ENCODE data around the gene TBC1D4. TPM values are rescaled to one million over a fixed set of nuclear protein-coding genes. Genes with fewer than 3 reads are reported as not detected.

Gene TBC1D4
- polyA plus RNA-seq, 1 of the 3 experiments (the other 2 are of a cell fraction) = 8.8 TPM

- peak overlapping the region; percentile 32; the same call in 1 of the 2 replicates for H3K9ac ChIP-seq
- H3K4me3 ChIP-seq (ENCODE audit: low read depth in 2 of 2, low read length in 1 of 2) = no peak overlapping the region
- H3K9me3 ChIP-seq = no peaks in the 10 kb centered on the region
- no peaks in the 10 kb centered on the region for H3K36me3 ChIP-seq (replicated peaks in 1 of 2; ENCODE audit: control insufficient read depth in 1 of 2, insufficient read depth in 2 of 2, low read length in 1 of 2)
- H3K9me2 ChIP-seq = no peaks in the 10 kb centered on the region
- POLR2A ChIA-PET = no interaction called here
- TF ChIP-seq FOSL2 (IDR thresholded peaks at IDR 0.05; ENCODE audit: borderline replicate concordance, low read depth) (no peak), CTCF (IDR thresholded peaks at IDR 0.05) (peak; percentile 17; the same call in 1 of the 2 replicates), MXI1 (IDR thresholded peaks at IDR 0.05; ENCODE audit: low read depth, low read length) (no peak), SIN3A (IDR thresholded peaks at IDR 0.05; ENCODE audit: borderline replicate concordance, low read depth, low read length) (no peak)
- H3K27ac ChIP-seq (ENCODE audit: low read depth in 2 of 2, low read length in 1 of 2) = peak overlapping the region in 1 of 2 experiments; percentile 62; a peak in 3 of 4 replicates
- H3K27me3 ChIP-seq (ENCODE audit: insufficient read depth) = no peaks in the 10 kb centered on the region
- peaks cover 24% of the 10 kb centered on the region for H3F3A ChIP-seq (replicated peaks; ENCODE audit: insufficient read depth)
- no peak for DNase-seq
- WGBS (ENCODE audit: low lambda C conversion rate) = 91% methylated on average over 3 of the region's 3 CpGs
- CTCF ChIA-PET = interaction anchor here (0.6 to 1.6 kb wide), 5 partner anchors 9 to 182 kb away, joined by 3 to 9 read pairs (median 4); partner anchors contain the start of gene TBC1D4
- H3K4me2 ChIP-seq = peak overlapping the region; percentile 32
- no peaks in the 10 kb centered on the region; the same call in 1 of the 2 replicates for H4K20me1 ChIP-seq (ENCODE audit: insufficient read depth)
- no peak overlapping the region for H2AFZ ChIP-seq (ENCODE audit: low read depth)
- peaks cover 11% of the 10 kb centered on the region for H3K79me2 ChIP-seq (ENCODE audit: insufficient read depth)
- peaks cover 0 to 23% of the 10 kb centered on the region in 2 experiments for H3K4me1 ChIP-seq (ENCODE audit: control insufficient read depth in 1 of 2, insufficient read depth in 2 of 2, low read depth in 1 of 2, low read length in 1 of 2)
Measured at GRCh38 chr13:75366380-75367280, 115.3 kb downstream of the TBC1D4 start.

GRCh38 chr13:75365724-75366173 is 116.2 kb downstream of the TBC1D4 start:
- no peaks in the 10 kb centered on the region for H3K27me3 ChIP-seq (ENCODE audit: insufficient read depth)
- no peak for DNase-seq
- H4K20me1 ChIP-seq (ENCODE audit: insufficient read depth) = no peaks in the 10 kb centered on the region; the same call in 1 of the 2 replicates
- ChIA-PET POLR2A (no interaction called here), CTCF (interaction anchor here (0.6 to 1.6 kb wide), 5 partner anchors 8 to 309 kb away, joined by 3 to 9 read pairs (median 3); no protein-coding TSS in a partner anchor)
- no peaks in the 10 kb centered on the region for H3K9me3 ChIP-seq
- 42% methylated on average over 5 of the region's 5 CpGs for WGBS (ENCODE audit: low lambda C conversion rate)
- H3K4me1 ChIP-seq (ENCODE audit: control insufficient read depth in 1 of 2, insufficient read depth in 2 of 2, low read depth in 1 of 2, low read length in 1 of 2) = peaks cover 0 to 23% of the 10 kb centered on the region in 2 experiments
- no peak overlapping the region for H2AFZ ChIP-seq (ENCODE audit: low read depth)
- H3K9me2 ChIP-seq = no peaks in the 10 kb centered on the region
- peaks cover 24% of the 10 kb centered on the region for H3F3A ChIP-seq (replicated peaks; ENCODE audit: insufficient read depth)
- H3K4me3 ChIP-seq (ENCODE audit: low read depth in 2 of 2, low read length in 1 of 2) = no peak overlapping the region
- H3K27ac ChIP-seq (ENCODE audit: low read depth in 2 of 2, low read length in 1 of 2) = peak overlapping the region in 1 of 2 experiments; percentile 49; a peak in 2 of 4 replicates
- H3K79me2 ChIP-seq (ENCODE audit: insufficient read depth) = peaks cover 11% of the 10 kb centered on the region
- peak overlapping the region; percentile 32; the same call in 1 of the 2 replicates for H3K9ac ChIP-seq
- H3K36me3 ChIP-seq (replicated peaks in 1 of 2; ENCODE audit: control insufficient read depth in 1 of 2, insufficient read depth in 2 of 2, low read length in 1 of 2) = no peaks in the 10 kb centered on the region
- H3K4me2 ChIP-seq = peak overlapping the region; percentile 32
- TF ChIP-seq GABPA (IDR thresholded peaks at IDR 0.05; ENCODE audit: low read depth) = no peak
- TF ChIP-seq YY1 (IDR thresholded peaks at IDR 0.05; ENCODE audit: low read depth) = no peak
- peak; percentile 81 for TF ChIP-seq PBX3 (IDR thresholded peaks at IDR 0.05)
- no peak for TF ChIP-seq EZH2phosphoT487 (IDR thresholded peaks at IDR 0.05; ENCODE audit: borderline replicate concordance, low read depth)
- peak; percentile 80; the same call in 1 of the 2 replicates for TF ChIP-seq FOSL2 (IDR thresholded peaks at IDR 0.05; ENCODE audit: borderline replicate concordance, low read depth)
- no peak for TF ChIP-seq GATA2 (CRISPR knock-in tag; IDR thresholded peaks at IDR 0.05)
- TF ChIP-seq TCF12 (IDR thresholded peaks at IDR 0.05) = peak; percentile 70
- peak in 1 of 2 experiments; percentile 75; a peak in 2 of 4 replicates for TF ChIP-seq EP300 (IDR thresholded peaks at IDR 0.05; ENCODE audit: borderline replicate concordance in 1 of 2, low read depth in 1 of 2, low read length in 1 of 2)
- TF ChIP-seq NFIC (IDR thresholded peaks at IDR 0.05; ENCODE audit: borderline replicate concordance) = peak; percentile 50; the same call in 1 of the 2 replicates
- no peak for TF ChIP-seq SMC3 (IDR thresholded peaks at IDR 0.05; ENCODE audit: low read depth, low read length)
- no peak for TF ChIP-seq FOXJ3 (CRISPR knock-in tag; IDR thresholded peaks at IDR 0.05)
- TF ChIP-seq MAX (IDR thresholded peaks at IDR 0.05; ENCODE audit: low read depth) = no peak
- TF ChIP-seq RAD21 (IDR thresholded peaks at IDR 0.05; ENCODE audit: low read length) = no peak
- TF ChIP-seq REST (IDR thresholded peaks at IDR 0.05; ENCODE audit: low read depth, low read length) = no peak
- TF ChIP-seq FOXM1 (IDR thresholded peaks at IDR 0.05; ENCODE audit: low read depth) = no peak
- peak; percentile 98 for TF ChIP-seq MEF2A (IDR thresholded peaks at IDR 0.05; ENCODE audit: borderline replicate concordance, low read depth)
- TF ChIP-seq JUND (IDR thresholded peaks at IDR 0.05) = peak; percentile 61

All from SK-N-SH (cell line).